HG03175 (cell line): ENCODE results near the gene RBM41.

Experiments used
- ATAC-seq: cut with Tn5 transposase; IDR thresholded peaks from one replicate; pipeline ENCODE4 v1.9.1; 2021; ENCODE audit warnings: mild to moderate bottlenecking, moderate library complexity; ENCODE audit not compliant: unreplicated experiment

The RBM41 gene

DNA sequence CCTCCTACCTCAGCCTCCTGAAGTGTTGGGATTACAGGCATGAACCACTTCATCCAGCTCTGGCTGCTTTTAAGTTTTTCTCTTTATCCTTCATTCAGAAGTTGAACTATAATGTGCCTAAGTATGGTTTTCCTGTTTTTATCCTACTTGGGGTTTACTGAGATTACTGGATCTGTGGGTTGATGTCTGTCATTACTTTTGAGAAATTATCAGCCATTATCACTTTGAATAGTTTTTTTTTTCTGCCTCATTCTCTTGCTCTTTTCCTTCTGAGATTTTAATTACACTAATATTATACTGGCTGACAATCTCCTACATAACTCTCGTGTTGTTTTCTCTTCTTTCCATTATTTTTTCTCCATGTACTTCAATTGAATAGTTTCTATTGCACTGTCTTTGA is 71.0 kb downstream of the RBM41 start:
- no peak for ATAC-seq

DNA sequence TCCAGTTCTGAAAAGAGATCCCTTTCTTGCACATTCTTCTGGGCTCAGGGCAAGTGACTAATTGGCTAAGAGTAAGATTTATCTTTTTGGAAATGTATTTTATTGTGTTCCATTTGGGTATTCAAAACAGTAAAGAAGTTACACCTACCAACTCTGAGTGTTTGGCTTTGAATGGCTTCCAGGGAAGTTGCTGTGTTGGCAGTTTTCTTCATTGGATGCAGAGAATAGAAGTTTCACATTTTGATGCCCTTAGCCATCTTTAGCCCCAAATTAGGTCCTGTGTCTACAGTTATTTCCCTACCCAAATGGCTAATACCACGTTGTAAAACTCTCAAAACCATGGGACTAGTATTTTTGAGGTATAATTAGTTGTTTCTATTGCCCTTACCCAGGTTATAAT is 88.9 kb downstream of the RBM41 start:
- ATAC-seq: no peak

DNA sequence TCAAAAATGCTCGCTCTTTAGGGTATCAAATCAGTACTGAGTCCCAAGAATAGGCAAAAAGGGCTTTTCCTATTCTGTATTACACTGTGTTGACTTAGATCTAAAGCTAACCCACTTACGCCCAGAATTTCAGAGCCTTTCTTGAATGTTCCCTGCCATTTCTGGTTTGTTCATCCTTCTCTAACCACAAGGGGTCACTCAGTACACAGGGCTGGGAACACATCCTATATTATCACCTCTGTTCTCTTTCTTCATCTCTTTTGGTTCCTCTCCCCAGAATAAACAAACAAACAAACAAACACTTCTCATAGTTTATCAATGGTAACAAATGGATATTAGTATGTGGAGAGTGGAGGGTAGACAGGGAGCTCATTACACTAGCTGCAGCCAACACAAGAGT is 93.1 kb downstream of the RBM41 start:
- no peak for ATAC-seq

DNA sequence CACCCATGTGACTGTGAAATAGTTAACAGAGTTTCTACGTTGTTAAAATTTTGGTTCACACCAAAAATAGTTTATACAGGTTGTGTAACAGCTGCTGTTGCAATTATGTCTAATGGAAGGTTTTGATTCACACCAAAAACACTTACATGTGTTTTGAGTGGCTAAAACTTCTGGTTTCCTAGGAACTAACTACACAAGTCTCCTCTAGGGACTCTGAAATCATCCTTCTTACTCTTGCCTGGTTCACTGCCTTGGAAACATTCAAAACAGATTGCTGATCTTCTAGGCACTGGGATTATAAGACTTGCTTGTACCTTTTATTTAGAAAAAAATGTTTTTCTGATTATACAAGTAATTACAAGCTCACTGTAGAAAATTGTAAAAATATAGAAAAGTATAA is 103.7 kb downstream of the RBM41 start:
- no peak for ATAC-seq
